ENCODE results near the gene WDR3. TPM values are rescaled to one million over a fixed set of nuclear protein-coding genes. Genes with fewer than 3 reads are reported as not detected.

Gene WDR3
- total and polyA plus RNA-seq, 9 donors = 3.6 to 29.1 (median 20.8) TPM

- DNase-seq = no peak
- Histone ChIP-seq H3K4me1 (ENCODE audit: insufficient read depth) (no peaks in the 10 kb centered on the region), H3K27ac (no peak overlapping the region), H3K4me3 (no peak overlapping the region), H3K9me3 (no peaks in the 10 kb centered on the region), H3K27me3 (no peaks in the 10 kb centered on the region), H3K36me3 (no peaks in the 10 kb centered on the region)
- WGBS, 3 donors = 62 to 67% (median 66%) methylated on average over 3 of the region's 3 CpGs
- intact Hi-C loops (cut with DNase I) = no loop called here
- TF ChIP-seq, protein P1, sequence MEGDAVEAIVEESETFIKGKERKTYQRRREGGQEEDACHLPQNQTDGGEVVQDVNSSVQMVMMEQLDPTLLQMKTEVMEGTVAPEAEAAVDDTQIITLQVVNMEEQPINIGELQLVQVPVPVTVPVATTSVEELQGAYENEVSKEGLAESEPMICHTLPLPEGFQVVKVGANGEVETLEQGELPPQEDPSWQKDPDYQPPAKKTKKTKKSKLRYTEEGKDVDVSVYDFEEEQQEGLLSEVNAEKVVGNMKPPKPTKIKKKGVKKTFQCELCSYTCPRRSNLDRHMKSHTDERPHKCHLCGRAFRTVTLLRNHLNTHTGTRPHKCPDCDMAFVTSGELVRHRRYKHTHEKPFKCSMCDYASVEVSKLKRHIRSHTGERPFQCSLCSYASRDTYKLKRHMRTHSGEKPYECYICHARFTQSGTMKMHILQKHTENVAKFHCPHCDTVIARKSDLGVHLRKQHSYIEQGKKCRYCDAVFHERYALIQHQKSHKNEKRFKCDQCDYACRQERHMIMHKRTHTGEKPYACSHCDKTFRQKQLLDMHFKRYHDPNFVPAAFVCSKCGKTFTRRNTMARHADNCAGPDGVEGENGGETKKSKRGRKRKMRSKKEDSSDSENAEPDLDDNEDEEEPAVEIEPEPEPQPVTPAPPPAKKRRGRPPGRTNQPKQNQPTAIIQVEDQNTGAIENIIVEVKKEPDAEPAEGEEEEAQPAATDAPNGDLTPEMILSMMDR (IDR thresholded peaks at IDR 0.05) = no peak
- TF ChIP-seq POLR2A (IDR thresholded peaks at IDR 0.05) = no peak
- no peak for TF ChIP-seq EP300 (IDR thresholded peaks at IDR 0.05)
Measured at GRCh38 chr1:117959364-117959763, 29.8 kb downstream of the WDR3 start.

- Histone ChIP-seq H3K9me3 (no peaks in the 10 kb centered on the region), H3K36me3 (no peaks in the 10 kb centered on the region), H3K27me3 (no peaks in the 10 kb centered on the region), H3K27ac (no peak overlapping the region), H3K4me3 (no peak overlapping the region), H3K4me1 (ENCODE audit: insufficient read depth) (no peaks in the 10 kb centered on the region)
- intact Hi-C loops (cut with DNase I) = no loop called here
- TF ChIP-seq EP300 (IDR thresholded peaks at IDR 0.05) (no peak), POLR2A (IDR thresholded peaks at IDR 0.05) (no peak)
- TF ChIP-seq, protein P1 (IDR thresholded peaks at IDR 0.05) = no peak
- DNase-seq = no peak
- WGBS, 3 donors = 64 to 74% (median 64%) methylated on average over 3 of the region's 3 CpGs
Measured at GRCh38 chr1:117964290-117965038, 34.9 kb downstream of the WDR3 start.

- 25 to 36% (median 25%) methylated on average over 4 of the region's 4 CpGs for WGBS, 3 donors
- no peak for DNase-seq
- H3K27ac ChIP-seq = no peak overlapping the region
- no peaks in the 10 kb centered on the region for H3K27me3 ChIP-seq
- H3K4me3 ChIP-seq = no peak overlapping the region
- H3K4me1 ChIP-seq (ENCODE audit: insufficient read depth) = no peaks in the 10 kb centered on the region
- H3K36me3 ChIP-seq = no peaks in the 10 kb centered on the region
- no peaks in the 10 kb centered on the region for H3K9me3 ChIP-seq
- TF ChIP-seq, protein P1 (IDR thresholded peaks at IDR 0.05) = no peak
- intact Hi-C loops (cut with DNase I) = no loop called here
Measured at GRCh38 chr1:117967477-117967876, 37.9 kb downstream of the WDR3 start.

DNA sequence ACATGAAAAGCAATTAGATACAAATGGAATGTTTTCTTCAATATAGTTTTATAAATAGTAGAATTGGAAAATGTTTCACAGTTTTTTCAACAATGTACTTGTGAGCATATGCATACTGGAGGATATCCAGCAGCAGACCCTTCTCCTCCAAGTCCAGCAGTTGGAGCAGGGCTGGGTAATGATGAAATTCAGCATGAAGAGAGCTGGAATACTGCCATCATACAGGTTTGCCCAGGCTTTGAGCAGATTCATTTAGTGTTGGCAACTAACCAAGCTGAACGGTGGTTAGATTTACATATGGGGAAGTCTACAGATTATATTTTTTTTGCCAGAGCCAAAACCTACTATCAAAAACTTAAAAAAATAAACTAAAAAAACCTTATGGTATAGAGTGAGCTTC lies 38.3 kb downstream of the WDR3 start:
- Histone ChIP-seq H3K4me3 (no peak overlapping the region), H3K9me3 (no peaks in the 10 kb centered on the region), H3K27me3 (no peaks in the 10 kb centered on the region), H3K36me3 (no peaks in the 10 kb centered on the region), H3K27ac (no peak overlapping the region), H3K4me1 (ENCODE audit: insufficient read depth) (no peaks in the 10 kb centered on the region)
- DNase-seq = no peak
- intact Hi-C loops (cut with DNase I) = no loop called here
- WGBS, 3 donors = 3 to 8% (median 6%) methylated on average over 1 of the region's 1 CpG
- TF ChIP-seq, protein P1 (IDR thresholded peaks at IDR 0.05) = no peak
- no peak for TF ChIP-seq EP300 (IDR thresholded peaks at IDR 0.05)
- TF ChIP-seq POLR2A (IDR thresholded peaks at IDR 0.05) = no peak
